Thoracic aorta (tissue), 2 donors: ENCODE results near the gene LINGO3. TPM values are rescaled to one million over a fixed set of nuclear protein-coding genes. Genes with fewer than 3 reads are reported as not detected.

Source experiments
- ATAC-seq: fragments of 150-250 bp; one replicate; pipeline ENCODE4 v1.8.0; 2017; ENCODE audit warnings: low read depth; ENCODE audit not compliant: insufficient number of reproducible peaks, low FRiP score
- DNase-seq: peaks from one replicate; pipeline ENCODE4 v3.0.0-alpha.2; 2020; ENCODE audit warnings: low spot score
- H3K27ac ChIP-seq, 2 donors: fragments of 200-600 bp; sonication (generic); 1 replicate in 1 of 2; 2 replicates in 1 of 2; pipeline ENCODE4 v1.5.1; 2016; ENCODE audit warnings: mild to moderate bottlenecking in 2 of 2, moderate library complexity in 2 of 2
- H3K27me3 ChIP-seq: fragments of 200-600 bp; sonication (generic); replicated peaks from 2 replicates; pipeline ENCODE4 v1.6.0; 2016; ENCODE audit warnings: mild to moderate bottlenecking; ENCODE audit not compliant: insufficient read depth
- H3K36me3 ChIP-seq: fragments of 200-600 bp; sonication (generic); one replicate; pipeline ENCODE4 v1.5.1; 2016
- H3K4me1 ChIP-seq, 2 donors: fragments of 200-600 bp; sonication (generic); 1 replicate in 1 of 2; 2 replicates in 1 of 2; pipeline versions ENCODE4 v1.5.1 to v1.6.0; 2016; ENCODE audit warnings: low read depth in 2 of 2, mild to moderate bottlenecking in 1 of 2; ENCODE audit not compliant: control insufficient read depth in 1 of 2
- H3K4me3 ChIP-seq: fragments of 200-600 bp; sonication (generic); 2 replicates; pipeline ENCODE4 v1.5.1; 2016; ENCODE audit warnings: mild to moderate bottlenecking
- H3K9me3 ChIP-seq: fragments of 200-600 bp; sonication (generic); 2 replicates; pipeline ENCODE4 v1.5.1; 2016
- CTCF ChIP-seq: fragments of 200-600 bp; sonication (generic); IDR thresholded peaks from one replicate; pipeline ENCODE4 v1.5.1; 2019; ENCODE audit warnings: antibody characterized with exemption
- total RNA-seq, 2 donors: library from RNA; depleted of rRNA; stranded (reverse); fragments of >200 nt; gene quantifications; one replicate each; pipeline versions ENCODE4 v1.1.0 to v1.2.3, GENCODE V29; 2016

The LINGO3 gene
- total RNA-seq, 2 donors from 2014 or later = 0.27 TPM; not detected in 1

GRCh38 chr19:2334986-2335846 lies 27.3 kb upstream of the LINGO3 start:
- Histone ChIP-seq H3K27ac (no peak overlapping the region), H3K4me1 (peaks cover 0 to 14% of the 10 kb centered on the region in 2 donors), H3K36me3 (no peaks in the 10 kb centered on the region), H3K9me3 (no peaks in the 10 kb centered on the region), H3K4me3 (no peak overlapping the region), H3K27me3 (no peaks in the 10 kb centered on the region)
- ATAC-seq (no peak), DNase-seq (no peak)
- TF ChIP-seq CTCF = no peak

- H3K4me1 ChIP-seq = peaks cover 4 to 22% of the 10 kb centered on the region in 2 donors
These were observed 26.5 kb upstream of the LINGO3 start for GRCh38 chr19:2334426-2334825.

DNA sequence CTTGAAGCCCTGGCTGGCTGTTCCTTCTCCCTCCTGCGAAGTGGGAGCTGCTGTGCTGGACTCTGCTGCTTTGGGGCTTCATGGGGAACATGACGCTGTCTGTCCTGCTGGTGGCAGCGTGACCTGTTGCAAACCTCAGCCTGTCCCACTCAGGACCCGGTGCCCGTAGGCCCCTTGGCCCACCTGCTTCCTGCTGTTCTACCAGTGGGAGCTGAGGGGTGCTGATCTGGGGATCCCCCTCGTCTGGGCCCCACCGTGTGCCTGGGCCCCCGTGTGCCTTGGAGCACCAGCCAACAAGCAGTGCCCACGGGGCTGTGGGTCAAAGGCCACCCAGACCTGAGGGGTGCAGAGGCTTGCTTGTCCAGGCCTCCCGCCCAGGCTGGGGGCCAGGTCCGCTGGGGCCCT lies 25.9 kb upstream of the LINGO3 start:
- Histone ChIP-seq H3K4me3 (no peak overlapping the region), H3K27ac (no peak overlapping the region), H3K4me1 (peaks cover 9 to 27% of the 10 kb centered on the region in 2 donors), H3K27me3 (no peaks in the 10 kb centered on the region), H3K36me3 (no peaks in the 10 kb centered on the region), H3K9me3 (no peaks in the 10 kb centered on the region)
- DNase-seq (no peak), ATAC-seq (no peak)
- no peak for TF ChIP-seq CTCF

More at GRCh38 chr19:2334426-2334825, 26.5 kb upstream of the LINGO3 start:
- Histone ChIP-seq H3K36me3 (no peaks in the 10 kb centered on the region), H3K27ac (no peak overlapping the region), H3K27me3 (no peaks in the 10 kb centered on the region), H3K4me3 (no peak overlapping the region), H3K9me3 (no peaks in the 10 kb centered on the region)
- no peak for TF ChIP-seq CTCF
- ATAC-seq (no peak), DNase-seq (no peak)

DNA sequence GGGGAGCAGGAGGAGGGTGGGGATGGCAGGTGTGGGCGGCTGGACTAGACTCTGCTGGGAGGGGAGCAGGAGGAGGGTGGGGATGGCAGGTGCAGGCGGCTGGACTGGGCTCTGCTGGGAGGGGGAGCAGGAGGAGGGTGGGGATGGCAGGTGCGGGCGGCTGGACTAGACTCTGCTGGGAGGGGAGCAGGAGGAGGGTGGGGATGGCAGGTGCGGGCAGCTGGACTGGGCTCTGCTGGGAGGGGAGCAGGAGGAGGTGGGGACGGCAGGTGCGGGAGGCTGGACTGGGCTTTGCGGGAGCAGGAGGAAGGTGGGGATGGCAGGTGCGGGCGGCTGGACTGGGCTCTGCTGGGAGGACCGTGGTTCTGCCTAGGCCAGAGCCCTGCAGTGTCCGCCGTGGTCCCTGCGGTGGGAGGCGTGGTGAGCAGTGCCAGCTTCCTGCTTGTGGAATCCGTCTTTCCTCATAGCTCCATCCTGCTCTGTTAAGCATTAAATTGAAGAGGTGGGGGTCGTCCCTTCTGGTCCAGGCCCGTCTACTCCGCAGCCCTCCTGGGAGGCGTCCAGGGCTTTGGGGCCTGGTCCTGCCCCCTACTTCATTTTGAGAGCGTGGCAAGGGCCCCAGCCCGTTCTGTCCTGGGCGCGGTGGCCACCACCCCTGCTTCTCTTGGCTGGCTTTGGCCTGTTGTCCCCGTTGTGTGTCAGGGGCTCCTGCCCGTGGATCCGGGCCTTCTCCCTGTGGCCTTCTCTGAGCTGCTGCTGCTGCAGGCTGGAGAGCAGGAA lies 25.3 kb upstream of the LINGO3 start:
- DNase-seq = no peak
- no peak for ATAC-seq
- Histone ChIP-seq H3K27me3 (no peaks in the 10 kb centered on the region), H3K4me3 (no peak overlapping the region), H3K27ac (no peak overlapping the region), H3K4me1 (peaks cover 9 to 27% of the 10 kb centered on the region in 2 donors), H3K36me3 (no peaks in the 10 kb centered on the region), H3K9me3 (no peaks in the 10 kb centered on the region)
- TF ChIP-seq CTCF = no peak

DNA sequence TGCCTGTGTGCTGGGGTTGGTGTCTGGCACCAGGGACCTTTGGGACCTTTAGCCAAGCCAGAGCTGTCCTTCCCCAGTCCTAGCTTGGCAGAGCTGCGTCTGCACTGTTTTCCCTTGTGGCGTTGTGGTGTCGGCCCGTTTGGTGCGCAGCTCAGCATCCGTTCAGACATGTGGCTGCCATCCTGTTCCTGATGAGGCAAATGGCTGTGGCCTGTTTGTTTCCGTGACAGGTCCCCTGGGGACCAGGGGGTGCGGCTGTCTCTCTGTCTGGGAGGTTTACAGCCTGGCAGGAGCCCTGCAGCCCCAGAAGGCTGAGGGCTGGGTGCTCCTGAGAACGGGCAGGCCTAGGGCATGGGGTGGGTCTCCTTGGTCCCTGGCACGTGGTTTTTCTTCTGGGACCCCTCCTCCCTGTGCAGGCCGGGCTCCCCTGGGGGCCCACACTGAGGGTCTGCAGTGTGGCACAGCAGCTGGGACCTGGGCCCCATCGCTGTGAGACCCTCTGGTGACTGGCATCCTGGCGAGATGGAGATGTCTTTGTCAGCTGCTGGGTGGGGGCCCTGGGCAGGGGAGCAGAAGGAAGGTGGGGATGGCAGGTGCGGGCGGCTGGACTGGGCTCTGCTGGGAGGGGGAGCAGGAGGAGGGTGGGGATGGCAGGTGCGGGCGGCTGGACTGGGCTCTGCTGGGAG lies 24.5 kb upstream of the LINGO3 start:
- Histone ChIP-seq H3K27me3 (no peaks in the 10 kb centered on the region), H3K4me3 (no peak overlapping the region), H3K4me1 (peaks cover 10 to 32% of the 10 kb centered on the region in 2 donors), H3K9me3 (no peaks in the 10 kb centered on the region), H3K36me3 (no peaks in the 10 kb centered on the region), H3K27ac (no peak overlapping the region)
- ATAC-seq (no peak), DNase-seq (no peak)
- TF ChIP-seq CTCF = no peak
